ENCODE results near the gene C20orf173.
"Not testable (repeated sequence)": the region's sequence is repeated elsewhere in the genome, so short reads cannot be mapped to it uniquely, and the experiment has no call there.

Gene C20orf173, protein sequence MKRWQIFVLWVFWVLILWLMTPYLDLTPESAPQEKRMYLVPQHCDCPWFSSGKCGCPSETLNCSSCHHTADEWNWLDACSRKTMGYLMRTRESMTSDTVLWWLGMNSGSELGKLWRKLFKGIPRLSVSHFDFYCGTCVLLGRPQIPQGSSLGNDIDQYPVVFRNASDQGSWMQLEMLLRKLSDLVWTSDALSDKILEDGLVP

DNA sequence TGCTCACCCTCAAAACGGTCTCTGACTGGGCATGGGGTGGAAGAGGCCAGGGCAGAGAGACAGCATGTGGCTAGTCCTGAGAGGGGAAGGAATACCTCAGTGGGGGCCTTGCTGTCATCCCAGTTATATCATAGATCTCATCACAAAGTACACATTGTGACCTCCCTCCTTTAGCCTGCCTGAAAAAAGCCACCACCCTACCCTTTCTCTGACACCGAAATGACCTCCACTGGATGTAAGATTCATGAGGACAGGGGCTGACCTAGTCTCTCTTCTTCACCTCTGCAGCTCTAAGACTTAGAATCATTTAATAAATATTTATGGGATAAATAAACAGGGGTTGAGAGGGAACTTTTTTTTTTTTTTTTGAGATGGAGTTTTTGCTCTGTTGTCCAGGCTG lies at the start of gene C20orf173:
TSS of gene C20orf173 (minus strand) at position 101 of the 400 bp plus-strand sequence. CDS start 279 bp downstream, outside the sequence.
- DNase-seq (ENCODE audit: low spot score) = no peak

DNA sequence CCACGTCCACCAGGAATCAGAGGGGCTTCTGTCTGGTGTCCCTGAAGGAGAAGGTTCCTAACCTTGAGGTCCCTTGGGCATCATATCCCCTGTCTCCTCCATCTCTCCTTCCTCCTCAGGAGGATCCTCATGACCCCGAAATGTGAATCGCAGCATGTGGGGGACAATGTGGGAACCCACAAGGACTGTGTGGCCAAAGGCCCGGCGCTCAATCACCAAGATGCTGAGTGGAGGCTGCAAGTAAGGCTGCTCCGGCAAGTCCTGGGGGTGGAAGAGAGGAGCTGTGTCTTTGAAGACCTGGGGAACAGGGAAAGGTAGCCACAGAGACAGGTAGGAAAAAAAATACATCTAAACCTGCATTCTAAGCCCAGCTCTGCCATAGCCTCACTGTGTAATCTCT lies 49.7 kb upstream of the C20orf173 start:
- no peak for DNase-seq (ENCODE audit: low spot score)

DNA sequence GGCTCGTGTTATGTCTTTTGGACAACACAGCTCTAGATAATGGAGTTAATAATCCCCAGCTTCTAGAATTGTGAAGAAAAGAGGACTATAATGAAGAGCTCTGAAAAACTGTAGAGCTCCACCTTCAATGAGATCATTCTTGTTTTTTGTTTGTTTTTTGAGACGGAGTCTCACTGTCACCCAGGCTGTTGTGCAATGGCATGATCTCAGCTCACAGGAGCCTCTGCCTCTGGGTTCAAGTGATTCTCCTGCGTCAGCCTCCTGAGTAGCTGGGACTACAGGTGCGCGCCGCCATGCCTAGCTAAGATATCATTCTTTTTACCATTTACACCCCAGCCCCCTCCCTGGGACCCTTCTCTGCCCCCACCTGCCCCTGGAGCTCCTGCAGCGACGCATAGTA lies 49.0 kb upstream of the C20orf173 start:
- DNase-seq (ENCODE audit: low spot score) = no peak

DNA sequence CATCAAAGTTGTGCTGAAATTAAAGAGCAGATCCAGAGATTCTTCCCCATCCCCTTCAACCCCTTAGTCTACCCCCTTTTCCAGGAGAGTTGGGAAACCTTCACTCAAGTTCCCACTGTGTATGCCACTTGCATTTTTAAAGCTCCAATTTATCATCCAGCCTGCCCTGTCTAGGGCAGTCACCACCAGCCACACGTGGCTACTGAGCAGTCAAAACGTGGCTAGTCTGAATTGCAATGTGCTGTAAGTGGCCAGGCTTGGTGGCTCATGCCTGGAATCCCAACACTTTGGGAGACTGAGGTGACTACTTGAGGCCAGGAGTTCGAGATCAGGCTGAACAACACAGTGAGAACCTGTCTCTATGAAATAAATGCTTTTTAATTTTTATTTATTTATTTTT lies 47.4 kb upstream of the C20orf173 start:
- no peak for DNase-seq (ENCODE audit: low spot score)

DNA sequence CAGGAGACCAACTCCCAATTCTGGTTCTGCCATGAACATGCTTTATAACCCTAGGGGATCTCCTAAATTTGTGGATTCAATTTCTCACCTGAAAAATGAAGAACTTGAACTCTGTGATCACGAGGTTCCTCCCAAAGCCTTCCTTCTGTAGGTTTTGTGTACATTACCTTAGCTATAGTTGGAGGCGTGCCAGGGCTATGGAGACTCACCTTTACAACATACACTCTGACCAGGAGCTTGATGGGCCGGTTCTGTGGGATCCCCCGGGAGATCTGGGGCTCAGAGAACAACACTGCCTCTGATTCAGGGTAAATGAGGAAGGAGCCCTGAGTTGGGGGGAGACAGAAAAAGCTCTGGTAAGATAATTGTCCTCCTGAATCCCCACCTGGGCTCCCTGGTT lies 46.5 kb upstream of the C20orf173 start:
- DNase-seq (ENCODE audit: low spot score) = no peak

DNA sequence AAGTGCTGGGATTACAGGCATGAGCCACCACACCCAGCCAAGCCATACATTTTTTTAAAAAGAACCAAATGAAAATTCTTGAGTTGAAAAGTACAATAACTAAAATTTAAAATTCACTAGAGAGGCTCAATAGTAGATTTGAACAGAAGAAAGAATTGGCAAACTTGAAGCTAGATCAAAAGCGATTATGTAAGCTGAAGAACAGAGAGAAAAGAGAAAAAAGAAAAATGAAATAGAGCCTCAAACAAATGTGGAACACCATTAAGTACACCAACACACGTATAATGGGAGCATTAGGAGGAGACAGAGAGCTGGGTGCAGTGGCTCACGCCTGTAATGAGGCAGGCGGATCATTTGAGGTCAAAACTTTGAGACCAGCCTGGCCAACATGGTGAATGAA lies 43.4 kb upstream of the C20orf173 start:
- DNase-seq (ENCODE audit: low spot score) = no peak

DNA sequence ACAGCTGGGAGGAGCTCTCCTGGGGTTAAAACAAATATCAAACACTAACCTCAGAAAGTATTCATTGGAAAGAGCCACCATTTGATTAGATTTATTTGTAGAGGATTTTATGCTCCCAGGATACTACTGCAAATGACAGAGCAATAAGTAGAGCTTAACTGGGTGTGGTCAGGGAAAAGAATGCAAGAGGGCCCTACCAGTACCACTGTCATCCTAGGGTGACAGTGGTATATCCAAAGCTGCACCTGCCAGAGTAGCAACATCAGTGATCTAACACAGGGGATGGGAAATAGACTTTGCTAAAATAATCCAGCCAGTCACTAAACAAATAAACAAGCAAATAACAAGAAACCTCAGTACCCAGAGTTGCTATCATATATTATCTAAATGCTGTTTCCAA lies 42.1 kb upstream of the C20orf173 start:
- no peak for DNase-seq (ENCODE audit: low spot score)

DNA sequence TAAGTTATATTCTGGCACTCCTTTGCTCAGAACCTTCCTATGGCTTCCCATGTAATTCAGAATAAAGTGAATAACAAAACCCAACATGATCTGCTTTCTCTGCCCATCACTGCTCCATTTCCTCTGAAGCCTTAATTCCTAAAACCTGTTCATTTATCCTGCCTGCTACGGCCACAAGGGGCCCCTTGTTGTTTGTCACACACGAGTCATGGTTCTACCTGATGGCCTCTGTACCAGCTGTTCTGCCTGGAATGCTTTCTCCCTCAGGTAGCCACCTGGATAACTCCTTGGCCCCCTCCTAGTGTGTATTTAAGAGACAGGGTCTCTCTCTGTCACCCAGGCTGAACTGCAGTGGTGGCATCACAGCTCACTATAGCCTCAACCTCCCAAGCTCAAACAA lies 39.2 kb upstream of the C20orf173 start:
- DNase-seq (ENCODE audit: low spot score) = no peak

DNA sequence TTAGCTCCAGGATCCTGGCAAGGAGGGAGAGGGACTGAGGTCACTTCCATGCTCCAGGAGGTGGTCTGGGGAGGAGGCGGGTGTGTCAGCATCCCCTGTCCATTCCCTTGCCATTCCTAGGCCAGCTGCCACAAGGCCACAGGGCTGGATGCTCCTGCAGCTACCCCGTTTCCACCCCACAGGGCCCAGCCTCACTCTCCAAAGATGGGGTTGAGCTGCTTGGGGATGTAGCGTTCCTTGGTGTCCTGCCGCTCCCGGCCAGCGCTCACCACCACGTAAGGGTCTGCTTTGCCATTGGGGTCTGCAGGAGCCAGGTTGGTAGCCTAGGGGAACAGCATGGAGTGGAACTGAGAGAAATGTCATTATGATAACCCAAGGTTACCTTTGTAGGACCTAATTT lies 35.5 kb upstream of the C20orf173 start:
- no peak for DNase-seq (ENCODE audit: low spot score)

DNA sequence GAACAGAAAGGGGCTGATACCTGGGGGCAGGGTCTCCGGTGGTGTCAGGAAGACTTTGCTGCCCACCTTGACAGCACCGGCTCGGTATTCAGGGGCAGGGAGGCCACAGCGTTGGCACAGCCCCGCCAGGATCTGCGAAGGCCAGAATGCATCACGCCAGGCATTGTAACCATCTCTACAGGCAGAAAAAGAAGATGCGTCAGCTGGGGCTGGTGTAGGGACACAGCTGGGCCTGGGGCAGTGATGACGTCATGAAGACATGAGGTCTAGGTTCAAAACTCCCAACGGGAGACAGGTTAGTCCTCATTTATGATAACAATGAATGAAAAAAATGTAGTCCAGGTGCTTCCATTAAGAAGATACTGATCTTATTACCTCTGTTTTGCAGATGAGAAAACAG lies 34.4 kb upstream of the C20orf173 start:
- DNase-seq (ENCODE audit: low spot score) = no peak

DNA sequence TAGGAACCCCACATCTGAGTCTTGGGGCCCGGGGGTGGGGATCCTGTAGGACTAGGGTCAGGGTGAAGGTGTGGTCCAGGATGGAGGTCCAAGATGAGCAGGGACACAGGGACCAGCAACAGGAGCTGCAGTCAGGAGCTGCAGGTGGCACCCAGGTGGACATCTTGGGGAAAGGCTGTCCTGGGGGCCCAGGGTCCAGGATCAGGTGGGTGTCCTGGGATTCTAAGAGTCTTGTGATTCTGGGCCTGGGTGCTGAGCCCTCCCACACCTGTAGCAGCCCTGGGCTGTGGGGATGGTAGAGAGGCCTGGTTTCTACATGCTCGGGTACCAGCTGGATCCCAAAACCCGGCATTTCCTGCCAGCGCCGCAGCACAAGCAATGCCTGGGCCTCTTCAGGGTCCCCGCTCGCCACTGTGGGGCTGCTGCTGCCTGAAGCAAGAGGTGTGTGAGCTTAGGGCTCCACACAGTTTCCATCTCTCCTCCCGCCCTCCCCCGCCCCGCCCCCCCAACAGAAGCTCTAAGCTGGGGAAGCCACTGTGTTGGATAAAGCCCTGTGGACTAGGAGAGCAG lies 33.2 kb upstream of the C20orf173 start:
- DNase-seq (ENCODE audit: low spot score) = no peak

DNA sequence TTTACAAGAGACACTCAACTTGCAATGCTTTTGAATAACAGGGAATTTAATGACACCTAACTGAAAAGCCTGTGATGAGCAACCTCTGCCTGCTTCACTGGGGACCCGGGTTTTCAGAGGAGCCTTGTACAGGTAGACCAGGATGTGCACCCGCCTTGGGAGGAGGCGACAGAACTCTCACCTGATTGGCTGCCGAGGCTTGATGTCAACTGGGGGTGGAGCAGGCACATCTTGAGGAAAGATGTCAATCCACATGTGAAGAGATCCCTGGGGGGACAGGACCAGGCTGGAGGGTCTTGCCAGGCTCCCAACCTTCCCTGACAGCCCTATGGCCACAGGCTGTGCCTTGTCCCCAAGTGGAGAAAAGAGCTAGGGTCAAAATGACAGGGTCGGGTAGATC lies 32.2 kb upstream of the C20orf173 start:
- DNase-seq (ENCODE audit: low spot score) = no peak

DNA sequence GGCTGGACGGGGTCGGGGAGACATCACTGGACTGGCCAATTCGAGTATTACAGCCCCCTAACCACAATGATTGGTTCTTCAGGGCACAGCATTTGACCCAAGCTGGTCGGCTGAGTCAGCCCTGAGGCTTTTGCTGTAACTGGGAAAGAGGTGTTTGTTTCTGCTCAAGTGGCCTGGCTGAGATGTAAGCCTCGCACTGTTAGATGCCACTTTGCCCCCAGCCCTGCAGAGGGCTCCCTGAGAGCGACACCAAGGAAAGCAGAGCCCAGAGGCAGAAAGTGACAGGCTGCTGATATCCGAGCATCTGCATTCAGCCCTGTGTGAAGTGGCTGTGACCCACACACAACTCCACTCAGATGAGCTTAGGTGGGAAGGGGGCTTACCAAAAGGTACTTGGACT lies 31.8 kb upstream of the C20orf173 start:
- DNase-seq (ENCODE audit: low spot score) = peak; percentile 35

DNA sequence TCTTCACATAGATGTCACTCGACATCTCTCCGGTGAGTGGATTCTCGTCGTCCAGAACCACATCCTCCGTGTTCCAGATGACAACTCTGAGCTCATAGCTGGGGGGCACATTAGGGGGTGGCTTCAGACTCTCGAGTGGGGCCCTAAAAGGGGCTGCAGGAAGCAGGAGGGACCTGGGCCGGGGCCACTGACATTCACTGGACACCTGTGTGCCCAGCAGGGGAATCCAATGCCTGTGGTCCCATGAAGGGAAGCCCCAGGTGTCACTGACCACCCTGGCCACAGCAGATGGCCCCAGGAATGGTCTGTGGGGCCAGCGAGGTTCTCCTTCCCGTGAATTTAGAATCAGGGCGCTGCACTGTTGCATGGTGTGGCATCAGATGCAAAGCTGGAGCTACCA lies 31.1 kb upstream of the C20orf173 start:
- no peak for DNase-seq (ENCODE audit: low spot score)

DNA sequence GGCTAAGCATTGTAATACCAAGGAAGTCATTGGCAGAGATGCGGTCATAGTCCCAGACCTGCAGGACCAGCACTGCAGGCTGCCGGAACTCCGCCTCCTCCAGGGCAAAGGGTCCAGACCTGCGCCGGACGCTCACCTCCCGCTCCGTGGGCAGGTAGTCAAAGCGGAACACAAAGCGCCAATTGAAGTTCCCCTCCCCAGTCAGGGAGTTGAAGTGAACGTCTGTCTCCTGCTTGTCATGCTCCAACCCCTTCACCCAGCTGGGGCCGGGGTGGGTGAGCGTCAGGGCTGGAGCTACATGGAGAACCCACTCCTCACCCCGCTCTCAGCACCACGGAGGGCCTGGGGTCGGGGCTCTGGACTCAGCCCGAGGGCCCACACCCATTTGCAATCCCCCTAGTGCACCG lies 30.7 kb upstream of the C20orf173 start:
- DNase-seq (ENCODE audit: low spot score) = no peak

DNA sequence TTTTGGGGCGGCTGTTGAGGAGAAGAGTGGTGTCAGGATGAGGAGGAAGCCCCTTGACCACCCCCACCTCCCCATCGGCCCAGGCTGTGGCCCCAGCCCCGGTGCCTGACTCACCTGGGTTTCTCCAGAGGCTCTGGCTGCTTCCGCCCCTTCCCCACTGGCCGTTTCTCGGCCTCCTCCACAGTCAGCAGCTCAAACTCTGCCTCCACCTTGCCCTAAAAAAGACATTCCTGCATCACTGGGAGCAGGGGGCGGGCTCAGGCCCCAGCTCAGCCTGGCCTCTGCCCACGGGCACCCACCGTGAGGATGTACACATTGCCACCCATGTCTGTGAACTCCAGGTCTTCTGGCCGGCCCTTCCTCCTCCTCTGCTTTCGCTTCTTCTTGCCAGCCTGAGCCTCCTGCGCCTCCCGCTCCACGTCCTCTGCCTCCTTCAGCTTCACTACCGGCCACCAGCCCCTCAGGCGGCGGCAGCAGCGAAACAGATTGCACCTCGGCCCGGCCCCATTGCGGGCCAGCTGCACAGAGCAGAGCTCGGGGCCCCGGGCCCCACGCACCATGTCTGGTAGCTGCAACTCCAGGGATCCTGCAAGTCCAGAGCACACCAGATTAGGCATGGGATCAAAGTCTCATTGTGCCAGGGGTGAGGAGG lies 29.7 kb upstream of the C20orf173 start:
- no peak for DNase-seq (ENCODE audit: low spot score)

DNA sequence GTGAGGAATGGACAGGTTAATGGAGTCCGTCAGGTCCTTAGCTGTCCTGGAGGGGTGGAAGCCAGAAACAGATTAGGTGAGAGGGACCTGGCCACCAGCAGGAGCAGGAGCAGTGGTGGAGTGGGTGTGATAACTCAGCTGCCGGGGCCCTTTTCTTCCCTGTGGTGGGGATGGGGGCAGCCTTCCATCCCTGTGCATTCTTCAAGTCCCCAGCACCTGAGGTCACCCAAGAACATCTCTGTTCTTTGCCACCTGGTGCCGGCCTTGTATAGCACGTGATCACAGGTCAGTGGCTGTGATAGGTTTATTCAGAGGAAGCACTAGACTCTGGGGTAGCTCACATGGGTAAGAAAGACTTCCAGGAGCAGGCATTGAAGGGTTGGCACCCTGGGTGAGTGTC lies 29.0 kb upstream of the C20orf173 start:
- no peak for DNase-seq (ENCODE audit: low spot score)

DNA sequence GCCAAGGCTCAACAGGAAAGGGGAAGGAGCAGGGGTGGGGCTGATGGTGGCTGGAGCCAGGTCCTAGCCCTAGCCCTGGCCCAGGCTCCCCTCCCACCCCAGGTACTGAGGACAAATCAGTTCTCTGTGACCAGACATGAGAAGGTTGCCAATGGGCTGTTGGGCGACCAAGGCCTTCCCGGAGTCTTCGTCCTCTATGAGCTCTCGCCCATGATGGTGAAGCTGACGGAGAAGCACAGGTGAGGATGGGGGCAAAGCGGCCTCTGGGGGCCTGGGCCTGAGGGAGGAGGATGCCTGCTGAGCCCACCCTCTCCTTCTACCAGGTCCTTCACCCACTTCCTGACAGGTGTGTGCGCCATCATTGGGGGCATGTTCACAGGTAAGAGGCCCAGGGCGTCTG lies 27.4 kb upstream of the C20orf173 start:
- no peak for DNase-seq (ENCODE audit: low spot score)

DNA sequence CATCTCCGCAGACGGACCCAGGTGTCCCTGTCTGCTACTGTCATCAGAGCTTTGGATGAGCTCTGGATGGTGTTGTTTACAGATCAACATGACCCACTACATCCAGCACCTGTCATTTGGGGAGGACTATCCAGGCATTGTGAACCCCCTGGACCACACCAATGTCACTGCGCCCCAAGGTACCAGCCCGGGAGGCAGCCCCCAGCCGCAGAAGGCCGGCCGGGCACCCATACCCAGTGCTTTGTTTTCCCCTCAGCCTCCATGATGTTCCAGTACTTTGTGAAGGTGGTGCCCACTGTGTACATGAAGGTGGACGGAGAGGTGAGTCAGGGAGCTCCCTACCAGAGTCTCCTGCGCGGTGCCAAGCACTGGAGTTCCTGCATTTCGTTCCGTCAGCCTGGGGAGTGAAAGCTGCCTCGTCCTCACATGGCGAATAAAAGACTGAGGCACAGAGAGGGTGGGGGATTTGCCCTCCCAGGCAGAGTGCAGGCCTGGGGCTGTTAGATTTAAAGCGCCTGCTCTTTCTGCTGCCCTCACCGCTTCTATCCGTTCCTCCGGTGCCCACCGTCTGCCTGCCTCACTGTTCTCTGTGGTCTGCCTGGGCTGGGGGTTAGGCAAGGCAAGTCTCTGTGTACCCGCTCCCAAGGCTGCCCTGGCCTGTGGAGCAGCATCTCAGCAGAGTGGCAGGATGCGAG lies 26.6 kb upstream of the C20orf173 start:
- DNase-seq (ENCODE audit: low spot score) = no peak

DNA sequence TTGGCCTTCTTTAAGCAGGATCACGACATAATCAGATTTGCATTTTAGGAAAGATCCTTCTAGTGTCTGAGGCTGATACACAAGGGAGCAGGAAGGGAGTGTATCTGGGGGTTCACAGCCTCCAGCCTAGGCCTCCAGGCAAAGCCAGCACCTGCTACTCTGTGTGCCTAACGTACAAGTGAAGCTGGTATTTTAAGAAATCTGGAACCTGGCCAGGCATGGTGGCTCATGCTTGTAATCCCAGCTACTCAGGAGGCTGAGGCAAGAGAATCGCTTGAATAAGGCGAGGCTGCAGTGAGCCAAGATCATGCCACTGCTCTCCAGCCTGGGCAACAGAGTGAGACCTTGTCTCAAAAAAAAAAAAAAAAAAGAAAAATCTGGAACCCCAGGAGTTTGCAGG lies 26.0 kb upstream of the C20orf173 start:
- DNase-seq (ENCODE audit: low spot score) = not testable (repeated sequence)

DNA sequence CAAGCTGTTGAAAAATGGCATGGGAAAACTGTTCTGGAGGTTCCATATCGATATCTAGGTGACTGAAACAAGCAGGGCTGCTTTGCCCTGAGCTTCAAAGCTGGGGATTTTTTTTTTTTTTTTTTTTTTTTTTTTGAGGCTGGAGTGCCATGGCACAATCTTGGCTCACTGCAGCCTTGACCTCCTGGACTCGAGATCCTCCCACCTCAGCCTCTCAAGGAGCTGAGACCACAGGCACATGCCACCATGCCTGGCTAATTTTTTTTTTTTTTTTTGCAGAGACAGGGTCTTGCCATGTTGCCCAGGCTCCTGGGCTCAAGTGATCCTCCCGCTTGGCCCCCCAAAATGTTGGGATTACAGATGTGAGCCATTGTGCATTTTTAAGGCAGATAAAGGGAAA lies 23.5 kb upstream of the C20orf173 start:
- DNase-seq (ENCODE audit: low spot score) = no peak

DNA sequence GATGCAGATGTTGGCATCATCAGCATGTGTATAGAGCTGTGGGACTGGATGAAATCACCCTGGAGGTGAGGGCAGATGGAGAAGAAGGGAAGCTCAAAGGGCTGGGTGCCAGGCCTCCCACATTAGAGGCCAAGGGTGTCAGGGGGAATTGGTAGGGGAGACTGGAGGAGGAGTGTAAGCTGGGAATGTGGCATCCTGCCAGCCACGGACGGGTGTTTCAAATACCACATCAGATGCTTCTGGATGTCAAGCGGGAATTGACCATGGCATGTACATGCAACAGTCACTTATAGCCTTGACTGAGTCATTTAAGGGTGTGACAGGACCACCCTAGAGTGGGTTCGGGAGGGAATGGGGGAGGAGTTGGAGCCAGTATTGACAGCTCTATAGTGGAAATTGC lies 22.1 kb upstream of the C20orf173 start:
- DNase-seq (ENCODE audit: low spot score) = no peak

DNA sequence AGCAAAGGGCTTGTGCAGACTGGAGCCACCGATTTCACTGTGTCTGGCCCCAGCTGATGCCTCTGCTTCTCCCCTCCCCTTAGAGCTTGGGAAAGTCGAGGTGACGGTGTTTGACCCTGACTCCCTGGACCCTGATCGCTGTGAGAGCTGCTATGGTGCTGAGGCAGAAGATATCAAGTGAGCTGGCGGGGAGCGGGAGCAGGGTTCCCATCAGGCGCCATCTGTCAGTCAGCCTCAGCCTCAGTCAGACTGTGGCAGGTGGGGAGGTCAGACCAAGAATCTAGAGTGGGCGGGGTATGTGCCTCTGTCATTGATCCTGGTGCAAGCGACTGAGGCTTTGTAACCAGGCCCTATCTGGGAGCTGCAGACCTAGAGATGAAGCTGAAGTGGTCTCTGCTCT lies 17.9 kb upstream of the C20orf173 start:
- DNase-seq (ENCODE audit: low spot score) = no peak

Measured in globus pallidus (tissue), 1 donor.